Panc1 (cell line): ENCODE data around the gene LRRC42.

Experiments
- POLR2AphosphoS5 ChIP-seq: IDR thresholded peaks from 2 replicates; pipeline ENCODE4 v1.6.1; 2012; ENCODE audit warnings: mild to moderate bottlenecking, low read depth, low read length, moderate library complexity
- TF ChIP-seq, protein P1 (sequence below): fragments of 450-650 bp; IDR thresholded peaks from 2 replicates; pipeline ENCODE4 v1.5.1; 2017; ENCODE audit warnings: mild to moderate bottlenecking

DNA sequence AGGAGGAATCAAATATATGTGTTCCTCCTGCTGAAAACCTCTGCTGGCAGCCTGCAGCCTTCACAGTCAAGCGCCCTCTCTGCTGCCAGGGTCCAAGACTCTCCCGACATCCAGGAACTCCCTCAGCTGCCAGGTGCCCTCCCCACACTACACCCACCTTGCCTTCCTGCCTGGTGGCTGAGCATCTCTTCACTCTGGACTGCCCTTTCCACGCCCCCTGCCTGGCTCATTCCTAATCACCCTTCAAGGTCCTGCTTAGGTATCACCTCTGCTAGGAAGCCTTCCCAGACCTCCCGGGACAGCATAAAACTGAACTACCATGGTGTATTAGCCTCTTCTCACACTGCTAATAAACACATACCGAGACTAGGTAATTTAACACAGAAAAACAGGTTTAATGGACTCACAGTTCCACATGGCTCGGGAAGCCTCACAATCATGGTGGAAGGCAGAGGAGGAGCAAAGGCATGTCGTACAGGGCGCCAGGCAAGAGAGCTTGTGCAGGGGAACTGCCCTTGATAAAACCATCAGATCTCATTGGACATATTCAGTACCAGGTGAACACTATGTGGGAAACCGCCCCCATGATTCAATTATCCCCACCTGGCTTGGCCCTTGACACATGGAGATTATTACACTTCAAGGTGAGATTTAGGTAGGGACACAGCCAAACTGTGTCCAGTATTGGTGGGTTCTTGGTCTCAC is 56.5 kb downstream of the LRRC42 start:
- TF ChIP-seq, protein P1, sequence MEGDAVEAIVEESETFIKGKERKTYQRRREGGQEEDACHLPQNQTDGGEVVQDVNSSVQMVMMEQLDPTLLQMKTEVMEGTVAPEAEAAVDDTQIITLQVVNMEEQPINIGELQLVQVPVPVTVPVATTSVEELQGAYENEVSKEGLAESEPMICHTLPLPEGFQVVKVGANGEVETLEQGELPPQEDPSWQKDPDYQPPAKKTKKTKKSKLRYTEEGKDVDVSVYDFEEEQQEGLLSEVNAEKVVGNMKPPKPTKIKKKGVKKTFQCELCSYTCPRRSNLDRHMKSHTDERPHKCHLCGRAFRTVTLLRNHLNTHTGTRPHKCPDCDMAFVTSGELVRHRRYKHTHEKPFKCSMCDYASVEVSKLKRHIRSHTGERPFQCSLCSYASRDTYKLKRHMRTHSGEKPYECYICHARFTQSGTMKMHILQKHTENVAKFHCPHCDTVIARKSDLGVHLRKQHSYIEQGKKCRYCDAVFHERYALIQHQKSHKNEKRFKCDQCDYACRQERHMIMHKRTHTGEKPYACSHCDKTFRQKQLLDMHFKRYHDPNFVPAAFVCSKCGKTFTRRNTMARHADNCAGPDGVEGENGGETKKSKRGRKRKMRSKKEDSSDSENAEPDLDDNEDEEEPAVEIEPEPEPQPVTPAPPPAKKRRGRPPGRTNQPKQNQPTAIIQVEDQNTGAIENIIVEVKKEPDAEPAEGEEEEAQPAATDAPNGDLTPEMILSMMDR: no peak
- no peak for TF ChIP-seq POLR2AphosphoS5
